ENCODE measurements around the gene CD36. TPM values are rescaled to one million over a fixed set of nuclear protein-coding genes. Genes with fewer than 3 reads are reported as not detected.

CD36 gene
- total and polyA plus RNA-seq, 2 of the 8 experiments (the other 6 are each of a cell fraction or from before 2014, with no cell fraction given), result 0.33 to 0.60 TPM

GRCh38 chr7:80703272-80703671 lies 64.8 kb downstream of the CD36 start:
- Histone ChIP-seq H2BK5ac (ENCODE audit: low read depth, low read length) (no peak overlapping the region), H3K27ac (ENCODE audit: low read depth, low read length) (no peak overlapping the region), H3K4me2 (ENCODE audit: insufficient read depth in 1 of 2, low read depth in 2 of 2, low read length in 2 of 2) (no peak overlapping the region), H3K56ac (replicated peaks; ENCODE audit: insufficient read length, low read depth, low read length) (no peak overlapping the region), H3K23me2 (ENCODE audit: low read depth, low read length) (no peaks in the 10 kb centered on the region), H3K79me1 (ENCODE audit: low read depth, low read length) (no peaks in the 10 kb centered on the region), H4K91ac (replicated peaks; ENCODE audit: insufficient read length, low read length) (no peak overlapping the region), H3K4me3 (ENCODE audit: extremely low read depth in 1 of 4, insufficient read depth in 2 of 4, low read depth in 3 of 4, low read length in 4 of 4) (no peak overlapping the region), H3K36me3 (ENCODE audit: control insufficient read depth in 2 of 4, insufficient read depth in 4 of 4, low read length in 3 of 4) (no peaks in the 10 kb centered on the region), H4K5ac (ENCODE audit: insufficient read length, low read depth, low read length) (no peak overlapping the region), H3K4me1 (replicated peaks in 1 of 4; ENCODE audit: control insufficient read depth in 3 of 4, insufficient read depth in 4 of 4, low read length in 3 of 4) (0 out of 7 replicates have a peak, but pooled peaks cover 0 to 2% (median 0%) of the 10 kb centered on the region in 4 experiments), H3K14ac (ENCODE audit: insufficient read length) (no peak overlapping the region), H2BK12ac (ENCODE audit: low read depth, low read length) (no peak overlapping the region), H3K79me2 (ENCODE audit: control insufficient read depth in 1 of 2, insufficient read depth in 2 of 2, low read length in 2 of 2) (no peaks in the 10 kb centered on the region), H3K23ac (ENCODE audit: insufficient read length) (no peak overlapping the region), H2AK5ac (ENCODE audit: low read depth, low read length) (no peak overlapping the region), H3K9me3 (ENCODE audit: insufficient read depth in 2 of 2, low read depth in 1 of 2, low read length in 1 of 2) (no peaks in the 10 kb centered on the region), H4K8ac (ENCODE audit: extremely low read depth, insufficient read depth, low read length) (no peak overlapping the region), H4K20me1 (replicated peaks in 1 of 2; ENCODE audit: control insufficient read depth in 1 of 2, insufficient read depth in 2 of 2, low read length in 2 of 2) (no peaks in the 10 kb centered on the region), H3K9ac (replicated peaks in 1 of 4; ENCODE audit: extremely low read depth in 1 of 4, low read depth in 3 of 4, low read length in 3 of 4) (no peak overlapping the region), H2BK15ac (ENCODE audit: low read length) (no peak overlapping the region), H3K27me3 (replicated peaks in 1 of 4; ENCODE audit: control insufficient read depth in 3 of 4, extremely low read depth in 1 of 4, insufficient read depth in 3 of 4, low read length in 3 of 4) (no peaks in the 10 kb centered on the region), H2AFZ (ENCODE audit: low read length) (no peak overlapping the region), H2BK120ac (replicated peaks; ENCODE audit: low read depth, low read length) (no peak overlapping the region), H3K18ac (ENCODE audit: extremely low read depth, low read length) (no peak overlapping the region), H2BK20ac (ENCODE audit: low read length) (no peak overlapping the region), H3K4ac (replicated peaks; ENCODE audit: insufficient read length, low read depth, low read length) (no peak overlapping the region)
- DNase-seq (ENCODE audit: low read depth in 1 of 2, low spot score in 2 of 2) (no peak), FAIRE-seq (no peak)
- CTCF ChIA-PET (ENCODE audit: partially characterized antibody), result interaction anchor here (0.6 to 1.7 kb wide), 3 partner anchors 9 to 305 kb away, joined by 3 to 5 read pairs (median 4); no protein-coding TSS in a partner anchor
- WGBS, 2 experiments (ENCODE audit: extremely low coverage in 1 of 2, insufficient coverage in 1 of 2, insufficient read length in 1 of 2, insufficient replicate concordance in 2 of 2, low coverage in 1 of 2, low lambda C conversion rate in 2 of 2, missing lambda C conversion rate in 1 of 2), result 95% methylated on average over 1 of the region's 1 CpG; no CpG with 5 or more reads in 1 of the 2 experiments
- no peak for TF ChIP-seq USF2 (IDR thresholded peaks at IDR 0.05; ENCODE audit: low read length)
- TF ChIP-seq TAF1 (IDR thresholded peaks at IDR 0.05; ENCODE audit: low read depth, low read length), result no peak
- TF ChIP-seq SIRT6 (IDR thresholded peaks at IDR 0.05; ENCODE audit: low read length), result no peak
- TF ChIP-seq GTF2F1 (IDR thresholded peaks at IDR 0.05; ENCODE audit: borderline replicate concordance, low read depth, low read length), result no peak
- TF ChIP-seq RBBP5 (IDR thresholded peaks at IDR 0.05; ENCODE audit: borderline replicate concordance, low read depth, low read length), result no peak
- TF ChIP-seq, protein P1, sequence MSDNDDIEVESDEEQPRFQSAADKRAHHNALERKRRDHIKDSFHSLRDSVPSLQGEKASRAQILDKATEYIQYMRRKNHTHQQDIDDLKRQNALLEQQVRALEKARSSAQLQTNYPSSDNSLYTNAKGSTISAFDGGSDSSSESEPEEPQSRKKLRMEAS (IDR thresholded peaks at IDR 0.05), result no peak
- TF ChIP-seq CBX5 (IDR thresholded peaks at IDR 0.05; ENCODE audit: low read depth, low read length), result no peak
- TF ChIP-seq SIN3A (conservative IDR thresholded peaks at IDR 0.05 in 1 of 2, IDR thresholded peaks at IDR 0.05 in 1 of 2; ENCODE audit: low read depth in 1 of 2, low read length in 2 of 2), result no peak
- TF ChIP-seq TEAD4 (IDR thresholded peaks at IDR 0.05; ENCODE audit: low read depth, low read length), result no peak
- TF ChIP-seq NRF1 (IDR thresholded peaks at IDR 0.05; ENCODE audit: low read depth, low read length), result no peak
- no peak for TF ChIP-seq POLR2AphosphoS5 (IDR thresholded peaks at IDR 0.05; ENCODE audit: low read depth, low read length)
- POLR2A ChIA-PET (ENCODE audit: partially characterized antibody), result no interaction called here

Measured in H1 (cell line).